ENCODE data around the gene APLNR.

- TF ChIP-seq POLR2AphosphoS5 (IDR thresholded peaks at IDR 0.05; ENCODE audit: low read depth, low read length), result no peak
- no peak for TF ChIP-seq CTCF (IDR thresholded peaks at IDR 0.05)
These were observed 25.1 kb upstream of the APLNR start for GRCh38 chr11:57262157-57262556.
